Left ventricle myocardium inferior (tissue), 1 donor: ENCODE results near the gene DAAM2. TPM values are rescaled to one million over a fixed set of nuclear protein-coding genes. Genes with fewer than 3 reads are reported as not detected.

Experiments used
- DNase-seq: peaks from one replicate; pipeline ENCODE4 v3.0.0-alpha.2; 2020
- H3K27ac ChIP-seq: fragments of 200-600 bp; replicated peaks from 2 replicates; pipeline ENCODE4 v1.8.0; 2021
- H3K27me3 ChIP-seq: fragments of 200-600 bp; 2 replicates; pipeline ENCODE4 v1.8.0; 2021; ENCODE audit warnings: low read depth
- H3K36me3 ChIP-seq: fragments of 200-600 bp; 2 replicates; pipeline ENCODE4 v1.8.0; 2021
- H3K4me1 ChIP-seq: fragments of 200-600 bp; 2 replicates; pipeline ENCODE4 v1.8.0; 2021
- H3K4me3 ChIP-seq: fragments of 200-600 bp; 2 replicates; pipeline ENCODE4 v1.8.0; 2021; ENCODE audit warnings: mild to moderate bottlenecking, moderate library complexity
- H3K9me3 ChIP-seq: fragments of 200-600 bp; replicated peaks from 2 replicates; pipeline ENCODE4 v1.8.0; 2021
- CTCF ChIP-seq: fragments of 200-600 bp; IDR thresholded peaks from 2 replicates; pipeline ENCODE4 v1.8.0; 2021; ENCODE audit warnings: antibody characterized with exemption, mild to moderate bottlenecking, borderline replicate concordance
- intact Hi-C: fragments of 100-400 bp; cut with micrococcal nuclease; formaldehyde crosslinking; loops from one replicate; pipeline ENCODE4 v1.11.0; 2022
- total RNA-seq: library from RNA; stranded (reverse); fragmentation: NEBNext Ultra II Directional; extraction: Animal tissue kit (Norgen Biotek cat#: 25700); gene quantifications from one replicate; pipeline ENCODE4 v1.2.1, GENCODE V29; 2021
- donor health status: DM: no; HTN: yes; CAD: no; lungs with severe emphysema.

The DAAM2 gene
- total RNA-seq, 1 donor from 2014 or later, result 19.1 TPM

- no peak for TF ChIP-seq CTCF
- no peaks in the 10 kb centered on the region for H3K9me3 ChIP-seq
- no peaks in the 10 kb centered on the region for H3K27me3 ChIP-seq
- H3K4me1 ChIP-seq, result peaks cover 52% of the 10 kb centered on the region
- no peak for DNase-seq
- H3K27ac ChIP-seq, result peak overlapping the region; percentile 81
- no peak overlapping the region for H3K4me3 ChIP-seq
- intact Hi-C loops, result no loop called here
- H3K36me3 ChIP-seq, result no peaks in the 10 kb centered on the region
These were observed 26.5 kb downstream of the DAAM2 start for GRCh38 chr6:39818695-39819094.

GRCh38 chr6:39819228-39819627, 27.1 kb downstream of the DAAM2 start:
- Histone ChIP-seq H3K4me3 (no peak overlapping the region), H3K4me1 (peaks cover 55% of the 10 kb centered on the region)

GRCh38 chr6:39819676-39820075, 27.5 kb downstream of the DAAM2 start:
- H3K36me3 ChIP-seq, result no peaks in the 10 kb centered on the region
- no peak overlapping the region for H3K4me3 ChIP-seq
- DNase-seq, result no peak
- peaks cover 60% of the 10 kb centered on the region for H3K4me1 ChIP-seq
- no peaks in the 10 kb centered on the region for H3K9me3 ChIP-seq
- H3K27ac ChIP-seq, result peak overlapping the region; percentile 81
- intact Hi-C loops, result no loop called here
- no peak for TF ChIP-seq CTCF
- no peaks in the 10 kb centered on the region for H3K27me3 ChIP-seq

More at GRCh38 chr6:39819228-39819627, 27.1 kb downstream of the DAAM2 start:
- intact Hi-C loops, result no loop called here
- no peak for DNase-seq
- H3K36me3 ChIP-seq, result no peaks in the 10 kb centered on the region
- no peaks in the 10 kb centered on the region for H3K27me3 ChIP-seq
- no peak for TF ChIP-seq CTCF
- no peaks in the 10 kb centered on the region for H3K9me3 ChIP-seq
- peak overlapping the region; percentile 81 for H3K27ac ChIP-seq

- H3K27ac ChIP-seq, result peak overlapping the region; percentile 81
- H3K4me3 ChIP-seq, result peak overlapping the region; percentile 53
- intact Hi-C loops, result no loop called here
These were observed 28.4 kb downstream of the DAAM2 start for GRCh38 chr6:39820553-39820952.

GRCh38 chr6:39821046-39821740, 29.0 kb downstream of the DAAM2 start:
- intact Hi-C loops, result no loop called here
- peaks cover 65% of the 10 kb centered on the region for H3K4me1 ChIP-seq
- DNase-seq, result no peak

More at GRCh38 chr6:39820553-39820952, 28.4 kb downstream of the DAAM2 start:
- no peak for TF ChIP-seq CTCF
- Histone ChIP-seq H3K36me3 (no peaks in the 10 kb centered on the region), H3K4me1 (peaks cover 64% of the 10 kb centered on the region), H3K9me3 (no peaks in the 10 kb centered on the region), H3K27me3 (no peaks in the 10 kb centered on the region)
- no peak for DNase-seq

More at GRCh38 chr6:39821046-39821740, 29.0 kb downstream of the DAAM2 start:
- no peak for TF ChIP-seq CTCF
- H3K27me3 ChIP-seq, result no peaks in the 10 kb centered on the region
- peak overlapping the region; percentile 81 for H3K27ac ChIP-seq
- H3K9me3 ChIP-seq, result no peaks in the 10 kb centered on the region
- H3K36me3 ChIP-seq, result no peaks in the 10 kb centered on the region
- H3K4me3 ChIP-seq, result peak overlapping the region; percentile 53
